Neural cell (in vitro differentiated cells): ENCODE measurements around the gene ZNF726. TPM values are rescaled to one million over a fixed set of nuclear protein-coding genes. Genes with fewer than 3 reads are reported as not detected.

Experiments used
- H2AFZ ChIP-seq: fragments of 200-600, 300-800 bp; sonication (generic), shearing (Covaris generic); 2 replicates; pipeline ENCODE4 v1.6.0; 2014; ENCODE audit warnings: low read depth, mild to moderate bottlenecking, antibody characterized with exemption, low read length, moderate library complexity
- H3F3A ChIP-seq: fragments of 200-600 bp; shearing (Covaris generic); 2 replicates; pipeline ENCODE4 v1.6.1; 2016; ENCODE audit warnings: mild to moderate bottlenecking, moderate library complexity, mixed read lengths, antibody characterized with exemption, low read length; ENCODE audit not compliant: insufficient read depth, poor library complexity, severe bottlenecking
- H3K27ac ChIP-seq: fragments of 200-600, 300-800 bp; sonication (generic), shearing (Covaris generic); 2 replicates; pipeline ENCODE4 v1.5.1; 2014; ENCODE audit warnings: mild to moderate bottlenecking, low read length, moderate library complexity
- H3K27me3 ChIP-seq: fragments of 300-800, 200-600 bp; sonication (generic), shearing (Covaris generic); 2 replicates; pipeline ENCODE4 v1.6.0; 2014; ENCODE audit warnings: mild to moderate bottlenecking, low read depth, low read length, moderate library complexity; ENCODE audit not compliant: insufficient read depth
- H3K36me3 ChIP-seq: fragments of 300-800, 200-600 bp; sonication (generic), shearing (Covaris generic); 2 replicates; pipeline ENCODE4 v1.5.1; 2014; ENCODE audit warnings: mild to moderate bottlenecking, antibody characterized with exemption, low read length, moderate library complexity; ENCODE audit not compliant: insufficient read depth
- H3K4me2 ChIP-seq: fragments of 300-800, 200-600 bp; sonication (generic), shearing (Covaris generic); 2 replicates; pipeline ENCODE4 v1.6.0; 2014; ENCODE audit warnings: mild to moderate bottlenecking, low read length
- H3K4me3 ChIP-seq: fragments of 300-800, 200-600 bp; sonication (generic), shearing (Covaris generic); 2 replicates; pipeline ENCODE4 v1.5.1; 2014; ENCODE audit warnings: mild to moderate bottlenecking, low read length, moderate library complexity
- H3K79me2 ChIP-seq: fragments of 200-600 bp; shearing (Covaris generic); replicated peaks from 2 replicates; pipeline ENCODE4 v1.6.0; 2014; ENCODE audit warnings: mild to moderate bottlenecking, low read length, moderate library complexity; ENCODE audit not compliant: insufficient read depth
- H3K9ac ChIP-seq: fragments of 300-800, 200-600 bp; sonication (generic), shearing (Covaris generic); 2 replicates; pipeline ENCODE4 v1.6.1; 2016; ENCODE audit warnings: mild to moderate bottlenecking, low read length, mixed read lengths
- H3K9me2 ChIP-seq: fragments of 200-600 bp; shearing (Covaris generic); 2 replicates; pipeline ENCODE4 v1.6.1; 2016; ENCODE audit warnings: mild to moderate bottlenecking, low read length, mixed read lengths; ENCODE audit not compliant: insufficient read depth
- H3K9me3 ChIP-seq: fragments of 200-600, 300-800 bp; sonication (generic), shearing (Covaris generic); 2 replicates; pipeline ENCODE4 v1.6.1; 2016; ENCODE audit warnings: mild to moderate bottlenecking, mixed run types, low read length, moderate library complexity, mixed read lengths
- H4K20me1 ChIP-seq: fragments of 200-600 bp; shearing (Covaris generic); 2 replicates; pipeline ENCODE4 v1.6.1; 2016; ENCODE audit warnings: mild to moderate bottlenecking, mixed run types; ENCODE audit not compliant: insufficient read depth
- CTCF ChIP-seq: fragments of 450-650 bp; IDR thresholded peaks from 2 replicates; pipeline ENCODE4 v1.5.1; 2014; ENCODE audit warnings: antibody characterized with exemption, mild to moderate bottlenecking, moderate library complexity; ENCODE audit not compliant: poor library complexity, severe bottlenecking
- EP300 ChIP-seq: fragments of 450-650 bp; conservative IDR thresholded peaks from 2 replicates; pipeline ENCODE4 v1.6.1; 2014; ENCODE audit warnings: antibody characterized with exemption, mild to moderate bottlenecking, moderate library complexity; ENCODE audit not compliant: poor library complexity, severe bottlenecking
- EZH2 ChIP-seq: fragments of 200-600, 300-800 bp; shearing (Covaris generic), sonication (generic); IDR thresholded peaks from 2 replicates; pipeline ENCODE4 v1.6.1; 2014; ENCODE audit warnings: antibody characterized with exemption, low read length, borderline replicate concordance, mild to moderate bottlenecking; ENCODE audit not compliant: insufficient read depth, poor library complexity, severe bottlenecking
- MXI1 ChIP-seq: fragments of 450-650 bp; conservative IDR thresholded peaks from 2 replicates; pipeline ENCODE4 v1.6.1; 2014; ENCODE audit warnings: antibody characterized with exemption, mild to moderate bottlenecking; ENCODE audit not compliant: poor library complexity, severe bottlenecking
- POLR2AphosphoS5 ChIP-seq: IDR thresholded peaks from 2 replicates; pipeline ENCODE4 v1.6.1; 2012
- RAD21 ChIP-seq: fragments of 450-650 bp; conservative IDR thresholded peaks from 2 replicates; pipeline ENCODE4 v1.6.1; 2014; ENCODE audit warnings: antibody characterized with exemption, mild to moderate bottlenecking, moderate library complexity
- REST ChIP-seq: IDR thresholded peaks from 2 replicates; pipeline ENCODE4 v1.6.1; 2012; ENCODE audit warnings: borderline replicate concordance
- SMC3 ChIP-seq: fragments of 450-650 bp; conservative IDR thresholded peaks from 2 replicates; pipeline ENCODE4 v1.6.1; 2014; ENCODE audit warnings: antibody characterized with exemption, mild to moderate bottlenecking, moderate library complexity; ENCODE audit not compliant: poor library complexity
- TAF1 ChIP-seq: IDR thresholded peaks from 2 replicates; pipeline ENCODE4 v1.6.1; 2012; ENCODE audit warnings: low read depth
- polyA plus RNA-seq: library from polyadenylated mRNA; depleted of rRNA; stranded (reverse); fragments of >200 nt; gene quantifications from 2 replicates; pipeline ENCODE4 v1.2.3, GENCODE V29; 2014

Gene ZNF726
- polyA plus RNA-seq, 1 donor from 2014 or later, result not detected

GRCh38 chr19:23901360-23901759 lies 13.3 kb upstream of the ZNF726 start:
- no peak overlapping the region for H2AFZ ChIP-seq
- no peaks in the 10 kb centered on the region for H4K20me1 ChIP-seq
- H3F3A ChIP-seq, result no peaks in the 10 kb centered on the region
- H3K36me3 ChIP-seq, result no peaks in the 10 kb centered on the region
- no peak overlapping the region for H3K27ac ChIP-seq
- no peaks in the 10 kb centered on the region for H3K9me2 ChIP-seq
- H3K9ac ChIP-seq, result no peak overlapping the region
- peaks cover 5% of the 10 kb centered on the region for H3K9me3 ChIP-seq
- TF ChIP-seq TAF1 (no peak), CTCF (no peak), EP300 (no peak), MXI1 (no peak), EZH2 (no peak), SMC3 (no peak), RAD21 (no peak), REST (no peak)
- no peaks in the 10 kb centered on the region for H3K27me3 ChIP-seq
- no peaks in the 10 kb centered on the region for H3K79me2 ChIP-seq
- H3K4me3 ChIP-seq, result no peak overlapping the region
- H3K4me2 ChIP-seq, result no peak overlapping the region

GRCh38 chr19:23904406-23904805 lies 10.3 kb upstream of the ZNF726 start:
- Histone ChIP-seq H3K36me3 (no peaks in the 10 kb centered on the region), H3K27me3 (no peaks in the 10 kb centered on the region), H3K9me2 (no peaks in the 10 kb centered on the region), H3K27ac (no peak overlapping the region), H2AFZ (no peak overlapping the region), H3K9me3 (peaks cover 5% of the 10 kb centered on the region), H4K20me1 (no peaks in the 10 kb centered on the region), H3F3A (no peaks in the 10 kb centered on the region), H3K4me2 (no peak overlapping the region), H3K4me3 (no peak overlapping the region), H3K9ac (no peak overlapping the region), H3K79me2 (no peaks in the 10 kb centered on the region)
- TF ChIP-seq MXI1, result no peak
- no peak for TF ChIP-seq TAF1
- TF ChIP-seq SMC3, result no peak
- TF ChIP-seq REST, result no peak
- no peak for TF ChIP-seq RAD21
- no peak for TF ChIP-seq EP300
- no peak for TF ChIP-seq POLR2AphosphoS5
- no peak for TF ChIP-seq EZH2
- no peak for TF ChIP-seq CTCF
